WI38 (cell line): Measurements from ENCODE around the gene LCA5L.
"Not testable (repeated sequence)": the region's sequence is repeated elsewhere in the genome, so short reads cannot be mapped to it uniquely, and the experiment has no call there.

Experiments used
- H3K4me3 ChIP-seq: 2 replicates; pipeline ENCODE4 v1.5.1; 2011; ENCODE audit warnings: low read depth, mild to moderate bottlenecking, control low read depth, low read length
- TF ChIP-seq, protein P1 (sequence below): IDR thresholded peaks from 2 replicates; pipeline ENCODE4 v1.5.1; 2012; ENCODE audit warnings: low read depth, mild to moderate bottlenecking, control low read depth, low read length

LCA5L gene

DNA sequence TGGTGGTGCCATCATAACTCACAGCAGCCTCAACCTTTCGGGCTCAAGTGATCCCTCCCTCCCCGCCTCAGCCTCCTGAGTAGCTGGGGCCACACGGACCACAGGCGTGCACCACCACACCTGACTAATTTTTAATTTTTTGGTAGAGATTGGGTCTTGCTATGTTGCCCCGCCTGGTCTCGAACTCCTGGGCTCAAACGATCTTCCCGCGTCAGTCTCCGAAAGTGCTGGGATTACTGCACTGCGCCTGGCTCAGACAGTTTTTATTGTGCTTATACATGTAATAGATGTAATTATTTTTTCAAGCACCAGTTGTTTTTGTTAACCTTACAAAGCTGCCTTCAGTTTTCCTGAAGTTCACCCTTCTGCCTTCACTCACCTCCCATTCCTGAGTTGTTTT is 58.7 kb downstream of the LCA5L start:
- no peak overlapping the region for H3K4me3 ChIP-seq
- TF ChIP-seq, protein P1, sequence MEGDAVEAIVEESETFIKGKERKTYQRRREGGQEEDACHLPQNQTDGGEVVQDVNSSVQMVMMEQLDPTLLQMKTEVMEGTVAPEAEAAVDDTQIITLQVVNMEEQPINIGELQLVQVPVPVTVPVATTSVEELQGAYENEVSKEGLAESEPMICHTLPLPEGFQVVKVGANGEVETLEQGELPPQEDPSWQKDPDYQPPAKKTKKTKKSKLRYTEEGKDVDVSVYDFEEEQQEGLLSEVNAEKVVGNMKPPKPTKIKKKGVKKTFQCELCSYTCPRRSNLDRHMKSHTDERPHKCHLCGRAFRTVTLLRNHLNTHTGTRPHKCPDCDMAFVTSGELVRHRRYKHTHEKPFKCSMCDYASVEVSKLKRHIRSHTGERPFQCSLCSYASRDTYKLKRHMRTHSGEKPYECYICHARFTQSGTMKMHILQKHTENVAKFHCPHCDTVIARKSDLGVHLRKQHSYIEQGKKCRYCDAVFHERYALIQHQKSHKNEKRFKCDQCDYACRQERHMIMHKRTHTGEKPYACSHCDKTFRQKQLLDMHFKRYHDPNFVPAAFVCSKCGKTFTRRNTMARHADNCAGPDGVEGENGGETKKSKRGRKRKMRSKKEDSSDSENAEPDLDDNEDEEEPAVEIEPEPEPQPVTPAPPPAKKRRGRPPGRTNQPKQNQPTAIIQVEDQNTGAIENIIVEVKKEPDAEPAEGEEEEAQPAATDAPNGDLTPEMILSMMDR = no peak

DNA sequence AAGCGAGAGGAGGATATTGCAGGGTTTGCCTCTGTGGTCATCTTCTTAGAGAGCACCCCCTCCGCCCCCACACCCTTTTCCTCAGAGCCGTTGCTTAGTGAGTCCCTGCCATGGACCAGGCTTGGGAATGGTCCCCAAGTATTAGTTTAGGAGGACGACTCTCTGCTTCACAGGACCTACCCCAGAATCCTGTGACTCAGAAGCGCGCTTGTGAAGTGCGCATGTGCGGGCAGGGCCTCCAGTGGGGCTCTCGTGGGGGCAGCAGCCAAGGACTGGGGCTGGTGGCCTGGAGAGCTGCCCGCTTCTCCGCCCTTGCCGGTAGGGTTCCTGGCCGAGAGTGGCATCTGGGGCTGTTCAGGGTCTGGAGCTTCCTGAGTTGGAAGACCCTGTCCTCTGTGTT is 59.4 kb downstream of the LCA5L start:
- TF ChIP-seq, protein P1 = no peak
- no peak overlapping the region for H3K4me3 ChIP-seq

DNA sequence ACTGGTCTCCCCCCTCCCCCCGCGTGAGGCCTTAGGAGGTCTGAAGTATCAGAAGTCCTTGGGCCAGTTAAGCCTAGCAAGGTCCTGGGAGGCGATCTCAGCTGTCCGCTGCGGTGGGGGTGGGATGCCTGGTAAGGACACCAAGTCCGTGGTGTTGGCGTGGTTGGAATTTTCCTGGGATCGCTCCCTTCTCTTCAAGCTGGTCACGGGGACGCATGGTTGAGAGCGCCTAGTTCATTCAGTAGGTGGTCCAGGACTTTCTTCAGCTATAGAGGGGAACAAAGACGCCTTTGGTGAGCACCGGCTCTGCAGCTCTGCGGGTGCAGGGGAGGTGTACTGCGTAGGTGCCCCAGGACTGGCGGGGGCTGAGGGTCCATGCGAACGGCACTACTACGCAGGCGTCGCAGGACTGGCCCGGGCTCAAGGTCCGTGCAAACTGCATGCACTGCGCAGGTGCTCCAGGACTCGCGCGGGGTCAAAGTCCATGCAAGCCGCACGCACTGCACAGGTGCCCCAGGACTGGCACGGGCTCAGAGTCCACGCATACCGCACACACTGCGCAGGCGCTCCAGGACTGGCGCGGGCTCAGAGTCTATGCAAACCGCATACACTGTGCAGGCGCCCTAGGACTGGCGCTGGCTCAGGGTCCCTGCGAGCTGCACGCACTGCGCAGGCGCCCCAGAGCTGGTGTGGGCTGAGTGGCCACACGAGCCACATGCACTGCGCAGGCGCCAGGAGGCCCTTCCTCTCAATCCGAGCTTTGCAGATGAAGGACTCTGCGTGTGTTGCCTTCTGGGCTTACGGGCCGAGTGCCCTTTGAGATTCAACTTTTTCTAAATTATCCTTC is 60.1 kb downstream of the LCA5L start:
- TF ChIP-seq, protein P1 = no peak
- no peak overlapping the region for H3K4me3 ChIP-seq

DNA sequence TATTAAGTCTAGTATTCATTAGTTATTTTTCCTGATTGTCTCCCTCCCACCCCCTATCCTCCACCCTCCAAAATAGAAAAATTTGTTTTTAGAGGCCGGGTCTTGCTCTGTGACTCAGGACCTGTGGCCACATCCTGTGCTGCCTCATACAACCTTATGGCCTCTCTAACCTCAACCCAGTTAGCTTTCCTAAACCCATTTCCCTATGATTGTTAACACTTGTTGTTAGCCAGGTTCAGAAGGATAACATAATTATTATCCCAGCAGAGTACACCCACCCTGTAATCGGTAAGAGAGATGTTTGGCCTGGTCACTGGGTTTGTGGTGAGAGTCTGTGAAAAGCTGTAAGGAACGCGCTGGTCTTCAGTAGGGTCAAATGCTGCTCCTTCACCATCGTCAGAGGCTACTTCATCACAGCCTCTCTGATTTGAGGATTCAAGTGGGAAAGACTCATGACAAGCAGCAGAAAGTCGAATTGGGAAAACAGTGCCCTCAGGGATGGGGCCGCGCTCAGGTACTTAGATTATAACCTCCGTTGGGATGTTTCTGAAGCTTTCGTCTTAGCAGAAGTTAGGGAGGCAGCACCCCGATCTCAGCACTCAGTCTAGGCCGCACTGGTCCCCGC is 60.8 kb downstream of the LCA5L start:
- TF ChIP-seq, protein P1 = no peak
- no peak overlapping the region for H3K4me3 ChIP-seq

DNA sequence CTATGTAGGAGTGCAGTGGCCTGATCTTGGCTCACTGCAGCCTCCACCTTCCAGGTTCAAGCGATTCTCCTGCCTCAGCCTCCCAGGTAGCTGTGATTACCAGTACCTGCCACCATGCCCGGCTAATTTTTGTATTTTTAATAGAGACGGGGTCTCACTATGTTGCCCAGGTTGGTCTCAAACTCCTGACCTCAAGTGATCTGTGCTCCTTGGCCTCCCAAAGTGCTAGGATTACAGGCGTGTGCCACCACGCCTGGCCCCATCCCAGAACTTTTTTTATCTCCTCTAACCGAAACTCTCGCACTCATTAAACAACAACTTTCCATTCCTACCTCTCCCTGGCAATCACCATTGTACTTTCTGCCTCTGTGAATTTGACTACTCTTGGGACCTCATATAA is 63.5 kb downstream of the LCA5L start:
- not testable (repeated sequence) for H3K4me3 ChIP-seq

DNA sequence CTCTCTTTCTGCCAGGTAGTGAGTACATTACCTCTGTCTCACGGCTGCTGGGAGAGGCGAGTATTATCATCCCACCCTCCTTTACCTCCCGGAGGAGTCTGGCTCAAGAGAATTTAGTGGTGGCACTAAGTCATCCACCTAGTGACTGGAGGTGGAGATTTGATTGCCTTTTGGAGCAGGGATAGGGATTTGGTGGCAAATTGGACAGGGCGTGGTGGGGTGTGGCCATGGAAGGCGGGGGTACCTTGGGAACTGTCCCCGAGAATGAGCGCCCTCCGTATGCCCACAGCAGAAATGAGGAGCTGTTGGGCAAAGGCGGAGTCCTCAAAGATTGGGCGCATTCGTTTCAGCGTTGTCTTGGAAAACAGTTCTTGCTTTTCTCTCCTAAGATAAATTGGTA is 64.6 kb downstream of the LCA5L start:
- peak overlapping the region; percentile 76 for H3K4me3 ChIP-seq
- TF ChIP-seq, protein P1 = no peak

DNA sequence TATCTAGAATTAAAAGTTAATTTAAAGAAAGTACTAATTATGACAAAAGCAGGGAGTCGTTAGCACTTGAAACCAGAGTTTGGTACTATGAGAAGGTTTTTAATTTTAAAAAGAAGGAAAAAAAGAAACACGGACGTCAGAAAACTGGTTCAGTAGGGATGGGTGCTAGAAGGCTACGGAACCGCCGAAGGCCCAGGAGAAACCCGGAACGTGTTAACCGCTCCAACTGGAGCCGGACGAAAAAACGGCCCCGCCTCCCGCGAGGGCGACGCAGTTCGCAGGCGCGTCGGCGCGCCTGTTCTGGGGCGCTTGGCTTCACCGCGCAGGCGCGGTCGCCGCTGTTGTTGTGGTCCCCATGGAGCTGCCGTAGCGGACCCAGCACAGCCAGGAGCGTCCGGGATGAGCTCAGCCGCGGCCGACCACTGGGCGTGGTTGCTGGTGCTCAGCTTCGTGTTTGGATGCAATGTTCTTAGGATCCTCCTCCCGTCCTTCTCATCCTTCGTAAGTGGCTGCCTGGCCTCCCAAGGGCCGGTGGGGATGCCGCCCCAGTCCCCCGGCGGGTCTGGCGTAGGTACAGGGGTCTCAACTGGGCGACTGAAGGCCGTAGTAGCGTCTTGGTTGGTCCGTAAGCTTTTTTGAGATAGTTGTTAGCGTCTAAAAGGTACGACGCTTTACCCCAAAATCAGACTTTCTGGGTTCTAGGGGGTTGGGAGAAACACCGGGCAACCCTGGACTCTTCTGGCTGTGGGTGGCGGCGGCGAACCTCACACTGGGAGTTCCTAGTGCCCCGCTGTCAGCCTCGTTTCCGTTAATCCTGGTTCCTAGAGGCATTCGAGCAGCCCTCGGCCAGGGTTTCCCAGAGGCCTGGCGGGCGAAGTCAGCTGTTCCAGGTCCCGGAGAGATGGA is 65.3 kb downstream of the LCA5L start:
- peak overlapping the region; percentile 76 for H3K4me3 ChIP-seq
- TF ChIP-seq, protein P1 = no peak
